GM21786 (cell line): Measurements from ENCODE around the gene CAMK4.

Experiments used
- ATAC-seq: cut with Tn5 transposase; IDR thresholded peaks from one replicate; pipeline ENCODE4 v1.9.1; 2021; ENCODE audit not compliant: unreplicated experiment

CAMK4 gene

GRCh38 chr5:111415053-111415452, 190.9 kb downstream of the CAMK4 start:
- no peak for ATAC-seq

GRCh38 chr5:111422245-111422644, 198.1 kb downstream of the CAMK4 start:
- no peak for ATAC-seq

- no peak for ATAC-seq
Measured at GRCh38 chr5:111422747-111423720, 198.8 kb downstream of the CAMK4 start.

GRCh38 chr5:111425205-111425604, 201.0 kb downstream of the CAMK4 start:
- no peak for ATAC-seq

- ATAC-seq: no peak
Measured at GRCh38 chr5:111427762-111428161, 203.6 kb downstream of the CAMK4 start.

- no peak for ATAC-seq
Measured at GRCh38 chr5:111432883-111433536, 208.8 kb downstream of the CAMK4 start.

- no peak for ATAC-seq
Measured at GRCh38 chr5:111434800-111435199, 210.6 kb downstream of the CAMK4 start.

- ATAC-seq: no peak
Measured at GRCh38 chr5:111439473-111440075, 215.4 kb downstream of the CAMK4 start.

- no peak for ATAC-seq
Measured at GRCh38 chr5:111447099-111447498, 222.9 kb downstream of the CAMK4 start.

- ATAC-seq: no peak
Measured at GRCh38 chr5:111447822-111448221, 223.6 kb downstream of the CAMK4 start.

- no peak for ATAC-seq
Measured at GRCh38 chr5:111453295-111453694, 229.1 kb downstream of the CAMK4 start.

- ATAC-seq: no peak
Measured at GRCh38 chr5:111453747-111454146, 229.6 kb downstream of the CAMK4 start.

- ATAC-seq: no peak
Measured at GRCh38 chr5:111454198-111454622, 230.0 kb downstream of the CAMK4 start.

- ATAC-seq: no peak
Measured at GRCh38 chr5:111454776-111455175, 230.6 kb downstream of the CAMK4 start.

- peak; percentile 86 for ATAC-seq
Measured at GRCh38 chr5:111461255-111461671, 237.1 kb downstream of the CAMK4 start.

- no peak for ATAC-seq
Measured at GRCh38 chr5:111461934-111462333, 237.8 kb downstream of the CAMK4 start.

GRCh38 chr5:111463311-111463710, 239.1 kb downstream of the CAMK4 start:
- no peak for ATAC-seq

GRCh38 chr5:111469293-111469896, 245.2 kb downstream of the CAMK4 start:
- no peak for ATAC-seq

GRCh38 chr5:111469903-111470302, 245.7 kb downstream of the CAMK4 start:
- ATAC-seq: no peak

- ATAC-seq: peak; percentile 19
Measured at GRCh38 chr5:111472096-111472495, 247.9 kb downstream of the CAMK4 start.

GRCh38 chr5:111472579-111472978, 248.4 kb downstream of the CAMK4 start:
- ATAC-seq: peak; percentile 88
